AG20443 (cell line): ENCODE measurements around the gene DNAH1.

Experiments
- DNase-seq: peaks from one replicate; pipeline ENCODE4 v3.0.0; 2012; ENCODE audit warnings: low spot score, mixed read lengths

Gene DNAH1

DNA sequence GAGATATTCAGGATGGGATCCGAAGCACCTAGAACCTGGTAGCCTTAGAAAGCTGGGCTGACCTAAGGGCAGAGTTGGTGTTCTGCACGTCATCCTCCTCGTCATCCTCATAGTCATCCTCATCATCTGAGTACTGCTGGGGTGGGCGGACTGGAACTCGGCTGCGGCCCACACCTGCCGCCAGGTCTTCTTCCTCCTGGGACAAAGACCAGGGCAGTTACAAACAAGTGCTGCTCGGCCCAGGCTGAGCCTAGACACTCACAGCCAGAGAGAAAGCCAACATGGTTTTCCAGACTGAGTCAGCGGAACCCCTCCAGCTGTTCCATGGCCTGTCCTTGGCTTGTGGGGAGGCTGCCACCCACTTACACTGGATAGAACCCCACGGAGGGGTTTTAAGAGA is 88.3 kb downstream of the DNAH1 start:
- no peak for DNase-seq

DNA sequence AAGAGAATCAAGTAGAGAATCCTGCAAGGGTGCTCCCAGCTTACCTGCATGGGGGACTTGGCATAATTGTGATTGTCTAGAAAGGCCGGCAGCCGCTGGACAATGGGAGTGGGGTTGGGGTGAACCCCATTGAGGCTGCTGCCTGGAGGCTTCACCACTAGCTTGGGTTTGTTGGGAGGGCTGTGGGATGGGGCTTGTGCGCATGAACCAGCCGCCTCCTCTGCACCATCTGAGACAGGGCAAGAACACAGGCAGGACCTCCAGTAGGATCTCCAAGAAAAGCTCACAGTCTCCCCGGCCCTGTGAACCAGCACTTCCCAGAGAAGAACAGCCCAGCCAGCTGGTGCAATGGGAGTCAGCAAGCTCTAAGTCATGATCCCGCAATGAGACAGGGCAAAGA is 88.9 kb downstream of the DNAH1 start:
- no peak for DNase-seq

DNA sequence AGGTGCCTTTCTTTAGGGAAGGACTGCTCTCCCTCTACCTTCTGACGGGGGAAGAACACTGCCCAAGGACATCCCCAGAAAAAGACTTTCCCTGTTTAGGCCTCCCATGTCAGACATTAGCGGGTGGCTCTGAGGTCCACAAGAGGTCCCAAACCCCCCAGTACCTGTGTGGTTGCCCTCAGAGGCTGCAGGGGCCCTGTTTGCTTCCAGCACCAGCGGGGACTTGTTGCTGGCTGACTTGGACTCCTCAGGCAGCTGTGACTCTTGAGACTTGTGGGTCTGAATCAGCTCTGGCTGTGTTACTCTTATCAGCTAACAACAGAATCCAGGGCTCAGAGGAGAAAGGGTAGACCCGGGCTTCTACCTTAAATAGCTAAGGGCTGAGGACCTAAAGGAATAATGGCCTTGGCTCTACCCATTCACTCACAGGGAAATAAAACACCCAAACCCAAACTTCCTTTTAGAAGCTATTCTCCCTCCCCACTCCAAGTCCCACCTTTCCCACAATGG is 89.5 kb downstream of the DNAH1 start:
- no peak for DNase-seq

DNA sequence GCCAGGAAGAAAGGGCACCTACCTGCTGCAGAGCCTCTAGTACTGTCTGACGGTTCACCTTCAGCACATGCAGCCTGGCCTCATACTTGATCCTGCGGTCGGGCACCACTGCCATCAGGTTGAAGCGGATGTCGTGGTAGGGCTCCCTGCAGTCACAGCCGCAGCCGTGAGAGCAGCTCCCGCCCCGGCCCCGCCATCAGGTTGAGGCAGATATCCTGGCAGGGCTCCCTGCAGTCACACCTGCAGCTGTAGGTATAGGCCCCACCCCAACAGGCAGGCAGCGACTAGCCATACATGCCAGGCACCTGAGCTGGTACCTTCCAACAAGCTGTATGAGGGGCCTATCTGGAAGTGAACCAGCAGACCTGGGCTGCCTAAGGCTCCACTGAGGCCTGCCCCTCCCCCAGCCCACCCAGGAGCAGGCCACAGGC is 90.1 kb downstream of the DNAH1 start:
- DNase-seq, result no peak

DNA sequence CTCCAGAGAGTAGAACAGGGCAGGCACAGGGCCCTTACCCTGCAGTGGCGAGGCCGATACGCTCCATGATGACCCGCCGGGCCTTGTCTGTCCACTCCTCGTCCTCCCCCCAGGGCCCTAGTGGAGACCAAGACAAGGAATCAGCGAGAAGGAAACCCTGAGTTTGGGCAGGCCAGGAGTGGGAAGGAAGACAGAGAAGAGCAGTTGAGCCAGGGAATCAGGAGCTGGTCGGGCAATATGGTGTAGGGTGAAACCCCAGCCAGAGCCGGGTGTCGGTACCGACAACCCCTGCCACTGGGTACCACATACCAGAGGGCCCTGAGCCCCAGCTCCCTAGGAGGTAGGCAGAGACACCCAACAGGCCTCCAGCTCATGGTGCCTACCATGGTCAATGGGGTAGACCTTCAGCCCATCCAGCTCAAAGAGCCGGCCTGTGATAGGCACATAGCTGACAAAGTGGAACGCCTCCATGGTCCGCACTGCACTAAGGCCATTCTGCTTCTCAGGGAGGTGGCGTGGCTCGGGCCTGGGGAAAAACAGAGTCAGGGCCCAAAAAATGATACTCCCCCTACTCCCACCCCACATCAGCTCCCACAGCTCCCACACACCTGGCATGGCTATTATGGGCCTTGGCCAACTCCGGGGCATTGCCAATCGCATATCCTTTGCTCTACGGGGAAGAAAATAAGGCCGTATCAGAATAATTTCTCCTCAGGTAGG is 90.8 kb downstream of the DNAH1 start:
- DNase-seq, result no peak

DNA sequence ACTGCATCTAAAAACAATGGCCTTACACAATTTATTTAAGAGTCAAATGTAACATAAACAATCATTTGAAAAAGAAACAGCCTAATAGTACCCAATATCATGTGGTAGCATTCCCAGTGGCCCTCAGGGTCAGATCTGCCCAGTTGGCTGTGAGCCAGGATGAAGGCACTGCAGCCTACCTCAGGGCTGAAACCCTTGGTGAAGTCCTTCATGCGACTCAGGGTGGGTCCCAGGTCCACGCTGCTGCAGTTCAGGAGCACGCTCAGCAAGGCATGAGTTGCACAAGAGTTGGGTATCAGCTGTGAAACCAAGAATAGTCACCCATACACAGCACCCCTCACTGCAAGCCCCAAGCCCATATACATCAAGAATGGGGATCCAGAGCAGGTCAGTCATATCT is 91.7 kb downstream of the DNAH1 start:
- no peak for DNase-seq

DNA sequence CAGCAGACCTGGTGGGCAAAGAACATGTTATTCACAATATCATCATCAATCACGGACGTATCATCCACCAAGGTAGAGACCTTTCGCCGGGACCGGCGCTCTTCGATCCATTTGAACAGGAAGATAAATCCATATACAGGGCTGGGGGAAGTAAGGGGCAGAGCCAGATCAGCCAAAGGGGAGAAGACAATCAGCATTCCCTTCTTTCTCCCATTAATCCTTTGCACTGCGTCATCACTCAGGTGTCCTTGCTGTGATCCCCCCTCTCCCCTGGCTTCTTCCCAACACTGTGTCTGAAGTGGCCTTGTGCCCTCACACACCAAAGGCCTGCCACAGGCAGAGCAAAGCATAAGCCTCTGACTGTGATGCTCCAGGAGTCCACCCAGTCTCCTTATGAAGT is 92.3 kb downstream of the DNAH1 start:
- DNase-seq, result no peak

DNA sequence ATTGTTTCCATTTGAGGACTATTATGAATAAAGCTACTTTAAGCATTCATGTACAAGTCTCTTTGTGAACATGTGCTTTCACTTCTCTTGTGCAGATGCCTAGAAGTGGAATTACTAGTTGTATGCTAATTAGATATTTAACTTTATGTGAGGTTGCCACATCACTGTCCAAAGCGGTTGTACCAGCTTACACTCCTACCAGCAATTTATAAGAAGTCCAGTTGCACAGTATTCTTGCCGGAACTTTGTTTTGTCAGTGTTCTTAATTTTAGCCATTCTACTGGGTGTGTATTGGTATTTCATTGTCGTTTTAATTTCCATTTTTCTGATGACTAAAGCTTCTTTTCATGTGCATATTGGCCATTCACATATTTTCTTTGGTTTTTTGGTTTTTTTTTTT is 99.7 kb downstream of the DNAH1 start:
- DNase-seq, result no peak

DNA sequence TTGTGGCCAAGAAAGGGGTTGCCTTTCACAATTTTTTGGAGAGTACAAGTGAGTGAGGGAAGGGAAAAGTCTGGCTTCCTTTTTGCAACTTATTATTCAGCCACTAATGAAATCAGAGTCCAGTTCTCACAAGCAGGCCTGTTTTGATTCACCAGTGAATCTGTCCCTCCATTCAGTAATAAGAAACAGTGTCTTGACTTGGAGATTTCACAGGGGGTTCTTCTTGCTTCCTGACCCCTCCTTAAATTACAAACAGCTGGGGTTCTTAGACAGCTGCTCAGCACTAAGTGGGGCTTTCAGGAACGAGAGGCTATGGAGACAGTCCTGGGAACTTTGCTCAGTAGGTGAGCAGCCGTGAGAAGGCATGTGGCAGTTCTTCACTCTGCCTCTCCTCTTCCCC is 104.3 kb downstream of the DNAH1 start:
- DNase-seq, result no peak

DNA sequence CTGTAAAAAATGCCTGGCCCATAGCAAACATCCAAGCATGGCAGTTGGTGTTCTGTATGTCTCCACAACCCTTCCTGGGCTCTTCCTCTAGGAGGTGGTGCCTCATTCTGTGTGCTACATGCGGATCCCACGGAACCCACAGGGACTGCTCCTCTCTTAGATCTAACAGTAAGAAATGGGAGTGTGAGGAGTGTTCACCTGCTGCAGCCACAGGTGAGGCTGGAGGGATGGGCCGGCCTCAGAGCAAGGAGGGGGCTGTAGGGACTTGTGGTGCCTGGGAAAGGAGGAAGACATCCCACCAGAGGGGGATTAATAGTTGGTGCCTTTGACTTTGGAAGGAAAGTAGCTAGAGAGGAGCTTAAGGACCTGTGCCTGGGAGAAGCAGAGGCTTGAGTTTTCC is 106.5 kb downstream of the DNAH1 start:
- no peak for DNase-seq

DNA sequence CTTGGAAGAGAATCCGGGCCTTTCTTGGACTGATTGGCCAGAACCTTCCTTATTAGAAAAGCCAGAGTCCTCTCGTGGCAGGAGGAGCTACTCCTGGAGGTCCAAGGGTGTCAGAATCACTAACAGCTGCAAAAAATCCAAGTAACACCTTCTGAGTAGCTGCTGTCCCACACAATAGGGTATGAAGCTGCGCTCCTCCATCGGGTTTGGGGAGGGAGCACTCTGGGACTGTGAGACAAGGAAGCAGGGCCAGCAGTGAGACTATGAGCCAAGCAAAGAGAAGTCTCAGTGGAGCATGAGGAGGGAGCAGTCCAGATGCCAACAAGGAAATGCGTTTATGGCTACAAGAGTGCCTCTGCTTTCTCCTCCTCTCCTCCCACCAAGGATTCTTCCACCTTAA is 107.1 kb downstream of the DNAH1 start:
- DNase-seq, result no peak

DNA sequence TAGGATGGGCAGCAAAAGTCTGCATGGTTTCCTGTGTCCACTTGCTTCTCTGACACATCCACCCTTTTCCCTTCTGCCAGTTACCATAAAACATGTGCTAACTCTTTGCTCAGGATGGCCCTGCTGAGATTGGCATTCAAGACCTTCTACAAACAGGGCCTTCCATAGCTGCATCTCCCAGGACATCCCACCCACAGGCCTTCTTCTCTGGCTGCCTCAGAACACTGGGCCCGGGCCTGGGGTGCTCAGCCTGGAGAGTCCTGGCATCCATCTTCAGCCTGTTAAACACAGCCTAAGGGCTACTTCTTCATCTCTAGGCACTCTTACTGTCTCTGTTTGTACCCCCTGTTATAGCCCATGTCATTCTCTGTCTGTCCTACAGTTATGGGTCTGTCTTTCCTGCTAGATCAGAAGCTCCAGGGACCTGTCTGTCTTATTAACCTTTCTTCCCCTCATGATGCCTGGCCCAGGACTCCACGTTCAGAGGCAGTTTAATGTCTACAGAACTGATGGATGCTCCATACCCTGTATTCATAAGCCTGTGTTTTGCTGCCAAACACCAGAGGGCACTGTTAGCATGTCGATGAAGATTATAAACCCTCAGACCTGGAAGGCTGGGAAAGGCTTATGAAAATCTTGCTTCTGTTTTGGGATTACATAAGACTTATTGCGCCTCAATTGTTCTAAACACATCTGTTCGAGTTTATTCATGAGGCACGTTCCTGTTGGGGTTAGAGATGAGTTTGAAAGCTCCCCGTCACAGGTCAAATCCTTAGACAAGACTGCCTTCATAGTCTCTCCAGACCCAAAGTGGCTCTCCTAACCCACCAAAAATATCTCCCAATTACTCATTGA is 112.3 kb downstream of the DNAH1 start:
- DNase-seq, result peak; percentile 79

DNA sequence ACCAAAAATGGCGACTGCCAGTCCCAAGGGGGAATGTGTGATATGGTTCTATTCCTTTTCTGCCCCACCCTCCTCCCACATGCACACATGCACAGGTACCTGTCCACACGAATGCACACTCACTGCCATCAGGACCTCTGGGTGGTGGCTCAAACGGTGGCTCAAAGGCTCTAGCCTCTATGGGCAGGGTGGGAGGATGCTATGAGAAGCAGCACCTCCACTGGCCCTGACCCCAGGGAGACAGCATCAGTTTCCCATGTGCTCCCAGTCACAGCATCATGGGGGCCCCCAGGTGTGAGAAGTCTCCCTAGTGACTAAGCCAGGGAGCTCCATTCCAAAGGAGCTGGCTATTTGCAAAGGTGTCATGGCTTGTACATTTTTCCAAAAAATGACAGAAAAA is 112.9 kb downstream of the DNAH1 start:
- DNase-seq, result no peak

DNA sequence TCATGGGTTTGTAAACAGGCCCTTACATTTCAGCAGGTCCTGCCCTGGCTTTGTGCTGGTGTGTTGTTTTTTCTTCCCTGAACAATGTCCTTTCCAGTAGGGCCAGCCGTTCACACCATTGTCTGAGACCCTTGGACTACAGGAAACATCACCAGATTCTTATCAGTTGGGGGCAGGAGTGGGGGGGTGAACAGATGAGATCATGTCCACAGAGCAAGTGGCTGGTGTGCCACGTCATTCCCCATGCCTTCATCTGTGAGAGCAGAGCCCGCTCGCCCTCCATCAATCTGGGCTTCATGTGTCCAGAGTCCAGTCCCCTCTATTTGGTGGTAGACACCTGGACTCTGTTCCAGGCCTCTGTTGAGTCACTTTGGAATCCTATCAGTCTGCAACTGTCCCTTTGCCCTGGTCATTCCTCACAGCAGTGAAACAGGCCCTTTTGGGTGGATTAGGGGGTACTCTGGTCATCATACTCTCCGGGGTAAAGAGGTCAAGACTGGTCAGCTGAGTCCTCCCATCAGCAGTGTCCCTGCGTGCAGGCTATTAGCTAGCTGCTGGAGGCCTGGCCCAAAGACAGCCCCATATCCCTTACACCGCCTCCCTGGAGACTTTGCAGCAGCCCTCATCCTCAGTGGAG is 113.8 kb downstream of the DNAH1 start:
- DNase-seq, result no peak

DNA sequence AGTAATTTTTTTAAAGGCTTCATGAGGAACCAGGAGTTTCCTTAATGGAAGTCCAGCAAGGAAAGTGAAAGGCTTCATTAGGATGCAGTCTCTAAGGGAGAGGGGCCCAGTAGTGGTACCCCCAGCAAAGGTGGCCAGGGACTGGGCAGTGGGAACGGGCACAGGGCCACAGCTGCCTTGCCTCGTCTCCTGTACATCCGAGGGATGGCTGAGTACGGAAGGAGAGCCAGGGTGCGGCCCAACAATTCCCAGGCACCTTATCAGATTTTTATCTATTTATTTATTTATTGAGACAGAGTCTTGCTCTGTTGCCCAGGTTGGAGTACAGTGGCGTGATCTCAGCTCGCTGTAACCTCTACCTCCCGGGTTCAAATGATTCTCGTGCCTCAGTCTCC is 114.3 kb downstream of the DNAH1 start:
- no peak for DNase-seq

DNA sequence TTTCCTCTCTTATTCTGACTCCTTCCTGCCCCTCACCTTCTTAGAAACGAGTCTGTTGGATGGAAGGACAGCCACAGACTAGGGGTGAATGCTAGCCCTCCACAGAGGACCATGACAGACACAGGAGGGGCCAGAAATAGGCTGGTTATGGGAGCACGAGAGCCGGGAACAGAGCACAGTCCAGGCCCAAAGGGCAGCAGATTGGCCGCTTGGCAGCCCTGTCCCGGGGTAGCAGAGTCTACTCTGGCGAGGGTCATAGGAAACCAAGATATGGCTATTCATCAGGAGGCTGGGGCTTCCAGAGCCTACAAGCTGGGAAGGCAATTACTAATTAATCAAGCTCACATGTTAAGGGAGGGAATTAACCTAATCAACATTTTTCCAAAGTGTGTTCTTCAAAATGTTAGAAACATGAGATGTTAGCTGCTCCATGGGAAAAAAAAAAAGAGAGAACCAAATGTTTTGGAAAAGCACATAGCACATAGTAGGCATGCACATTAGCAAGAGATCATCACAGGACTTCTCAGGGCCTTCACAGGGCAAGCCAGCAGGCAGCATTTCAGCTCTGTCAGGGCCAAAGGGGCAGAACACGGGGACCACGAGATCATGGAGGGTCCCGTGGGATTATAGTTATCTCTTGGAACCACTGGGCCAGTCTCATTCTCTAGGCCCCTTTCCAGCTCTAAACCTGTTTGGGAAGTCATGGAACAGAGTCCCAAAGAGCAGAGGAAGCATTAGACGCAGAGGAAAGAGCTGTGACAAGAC is 115.5 kb downstream of the DNAH1 start:
- DNase-seq, result no peak

DNA sequence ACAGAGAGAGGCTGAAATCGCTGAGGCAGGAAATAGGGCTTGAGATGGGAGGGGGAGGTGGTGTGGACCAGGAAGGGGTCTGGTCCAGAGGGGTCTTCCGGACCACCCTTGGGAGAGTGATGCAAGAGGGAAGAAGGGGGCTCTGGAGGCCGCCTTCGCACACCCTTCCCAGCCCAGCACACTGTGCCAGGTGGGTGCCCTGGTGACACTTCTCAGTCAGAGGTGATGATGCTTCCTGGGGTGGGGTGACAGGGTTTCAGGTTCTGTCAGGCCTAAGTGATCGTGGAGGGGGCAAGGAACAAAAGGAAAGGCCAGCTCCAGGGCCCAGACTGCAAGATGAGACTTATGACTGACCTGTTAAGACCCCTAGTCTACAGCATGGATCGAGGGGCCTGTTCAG is 116.1 kb downstream of the DNAH1 start:
- DNase-seq, result no peak

DNA sequence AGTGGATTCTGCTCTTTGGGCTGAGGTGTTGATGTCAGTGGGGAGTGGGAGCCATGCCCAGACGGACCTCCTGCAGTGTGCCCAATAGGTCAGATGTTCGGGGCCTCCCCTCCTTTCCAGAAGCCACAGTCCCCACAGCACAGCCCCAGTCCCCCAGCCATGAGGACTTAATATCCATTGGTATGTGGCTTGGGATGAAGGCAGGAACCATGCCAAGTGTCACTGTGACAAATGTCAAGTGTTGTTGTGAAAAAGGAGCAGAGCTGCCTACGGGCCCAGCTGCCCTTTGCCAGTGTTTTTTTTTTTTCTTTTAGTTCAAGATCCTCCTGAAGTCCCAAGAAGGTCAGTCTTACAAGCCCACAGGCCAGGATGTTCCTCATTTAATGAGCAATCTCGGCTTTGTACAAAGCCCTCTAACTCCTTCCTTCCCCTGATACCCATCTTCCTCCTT is 116.6 kb downstream of the DNAH1 start:
- DNase-seq, result no peak

DNA sequence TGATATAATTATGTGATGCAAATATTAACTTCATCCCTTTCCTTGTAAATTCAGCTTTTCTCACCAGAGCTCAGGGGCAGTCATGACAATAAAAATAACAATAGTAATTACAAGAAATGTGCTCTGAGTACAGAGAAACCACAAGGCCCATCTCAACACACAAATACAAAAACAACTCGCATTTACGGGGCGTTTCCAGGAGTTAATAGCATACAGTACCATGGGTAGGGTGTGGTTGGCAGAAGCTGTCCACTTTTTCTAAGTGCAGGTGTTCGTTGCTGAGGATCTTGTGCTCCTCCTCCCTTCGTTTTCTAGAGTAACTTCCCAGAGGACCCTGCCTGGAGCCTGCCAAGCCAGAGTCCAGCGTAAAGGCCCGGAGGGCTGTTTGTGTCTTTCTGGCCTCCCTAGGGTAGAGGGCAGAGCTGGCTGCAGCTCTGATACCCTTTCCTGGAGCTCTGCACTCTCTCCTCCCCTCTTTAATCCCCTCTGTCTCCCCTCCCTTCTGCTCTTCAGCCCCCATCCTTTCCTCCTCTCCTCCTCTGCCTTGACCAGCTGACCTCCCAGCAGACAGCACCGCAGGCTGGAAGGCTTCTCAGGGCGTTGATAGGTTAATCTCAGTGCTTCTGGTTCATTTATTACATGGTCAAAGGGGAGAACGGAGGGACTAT is 117.3 kb downstream of the DNAH1 start:
- no peak for DNase-seq

DNA sequence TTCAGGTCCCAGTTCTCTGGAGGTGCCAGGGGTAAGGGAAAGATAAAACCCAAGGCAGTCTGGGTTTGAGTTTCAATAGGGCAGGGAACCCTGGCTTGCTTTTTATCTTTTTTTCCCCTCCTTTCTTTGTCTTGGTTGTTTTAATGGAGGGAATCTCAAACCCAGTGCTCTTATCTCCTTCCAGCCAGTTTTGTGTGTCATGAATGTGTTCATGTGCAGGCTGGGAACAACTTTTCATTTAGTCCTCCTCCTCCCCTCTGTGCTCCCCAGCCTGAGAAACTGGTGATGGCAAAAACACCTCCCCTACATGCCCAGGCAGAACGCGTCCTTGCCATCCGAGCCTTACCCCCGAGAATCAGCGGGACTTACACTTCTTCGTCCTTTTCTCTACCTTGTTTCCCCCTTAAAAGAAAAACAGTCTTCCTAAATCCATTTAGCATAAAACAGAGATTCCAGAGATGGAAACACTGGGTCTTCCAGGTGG is 117.9 kb downstream of the DNAH1 start:
- DNase-seq, result no peak

DNA sequence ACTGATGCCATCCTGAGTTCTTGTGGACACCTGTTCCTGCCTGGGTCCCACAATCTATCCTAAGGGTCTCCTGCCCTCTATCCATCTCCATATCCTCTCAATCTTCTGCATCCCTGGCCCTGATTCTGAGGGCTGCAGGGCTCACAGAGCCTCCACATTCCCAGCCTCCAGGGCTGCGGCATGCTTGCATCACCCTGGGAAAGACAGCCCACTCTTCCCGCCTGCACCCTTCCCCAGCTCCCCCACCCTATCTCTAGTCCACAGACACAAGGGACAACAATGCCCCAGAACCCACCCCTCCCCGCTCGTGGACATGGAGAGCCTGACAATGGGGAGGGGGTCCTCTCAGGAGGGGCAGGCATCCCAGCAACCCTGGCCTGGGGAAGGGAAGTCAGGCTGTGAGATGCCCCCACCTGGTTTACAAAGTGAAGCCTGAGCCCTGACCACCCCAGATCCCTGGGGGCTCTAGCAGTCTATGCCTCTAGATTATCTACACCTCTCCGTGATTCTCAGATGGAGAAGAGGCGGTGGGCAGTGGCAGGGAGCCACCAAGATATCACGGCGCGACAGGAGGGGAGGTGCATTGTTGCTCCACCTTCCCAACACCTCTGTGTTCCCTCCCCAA is 118.5 kb downstream of the DNAH1 start:
- no peak for DNase-seq
